T-helper 2 cell treated with Interferon-gamma antibody and Interleukin-4, amounts not matched to agents 100 ng/mL and 5 ng/mL, for 36 hours (primary cell): ENCODE results near the gene TRIO. TPM values are rescaled to one million over a fixed set of nuclear protein-coding genes. Genes with fewer than 3 reads are reported as not detected.

Experiments used
- intact Hi-C: fragments of 100-400 bp; cut with micrococcal nuclease; formaldehyde crosslinking; loops from one replicate; pipeline ENCODE4 v1.15.1; 2023
- total RNA-seq: library from RNA; stranded (reverse); gene quantifications from 2 replicates; pipeline ENCODE4 v1.2.3, GENCODE V29; 2022

Gene TRIO
- total RNA-seq, 1 donor from 2014 or later = 17.2 TPM

- intact Hi-C loops = no loop called here
These were observed 198.6 kb downstream of the TRIO start for GRCh38 chr5:14341571-14342230.

- intact Hi-C loops = no loop called here
These were observed 199.2 kb downstream of the TRIO start for GRCh38 chr5:14342306-14342705.

GRCh38 chr5:14343376-14343775 is 200.2 kb downstream of the TRIO start:
- intact Hi-C loops = no loop called here

- intact Hi-C loops = no loop called here
These were observed 204.4 kb downstream of the TRIO start for GRCh38 chr5:14347522-14347921.

- intact Hi-C loops = no loop called here
These were observed 205.0 kb downstream of the TRIO start for GRCh38 chr5:14348142-14348541.

GRCh38 chr5:14349029-14349428 is 205.9 kb downstream of the TRIO start:
- intact Hi-C loops = no loop called here

GRCh38 chr5:14351086-14351661 is 208.0 kb downstream of the TRIO start:
- intact Hi-C loops = loop anchor here (5.0 kb wide), 1 partner anchor 651 kb away; no protein-coding TSS in a partner anchor

- intact Hi-C loops = loop anchor here (1.0 to 5.0 kb wide), 3 partner anchors 47 to 650 kb away; no protein-coding TSS in a partner anchor
These were observed 208.9 kb downstream of the TRIO start for GRCh38 chr5:14351845-14352712.

- intact Hi-C loops = loop anchor here (5.0 kb wide), 1 partner anchor 648 kb away; no protein-coding TSS in a partner anchor
These were observed 210.8 kb downstream of the TRIO start for GRCh38 chr5:14353726-14354474.

GRCh38 chr5:14355391-14355790 is 212.2 kb downstream of the TRIO start:
- intact Hi-C loops = no loop called here

- intact Hi-C loops = no loop called here
These were observed 213.2 kb downstream of the TRIO start for GRCh38 chr5:14356305-14356704.

GRCh38 chr5:14357441-14357840 is 214.3 kb downstream of the TRIO start:
- intact Hi-C loops = no loop called here

GRCh38 chr5:14357851-14358250 is 214.7 kb downstream of the TRIO start:
- intact Hi-C loops = no loop called here

GRCh38 chr5:14358536-14358935 is 215.4 kb downstream of the TRIO start:
- intact Hi-C loops = no loop called here

- intact Hi-C loops = loop anchor here (5.0 to 10.0 kb wide), 2 partner anchors 215 to 653 kb away; partner anchors contain the start of gene TRIO
These were observed 216.2 kb downstream of the TRIO start for GRCh38 chr5:14359069-14360043.

GRCh38 chr5:14362491-14362890 is 219.3 kb downstream of the TRIO start:
- intact Hi-C loops = loop anchor here (5.0 to 10.0 kb wide), 2 partner anchors 218 to 650 kb away; partner anchors contain the start of gene TRIO

- intact Hi-C loops = loop anchor here (1.0 to 10.0 kb wide), 3 partner anchors 219 to 648 kb away; partner anchors contain the start of gene TRIO
These were observed 221.0 kb downstream of the TRIO start for GRCh38 chr5:14364096-14364495.

GRCh38 chr5:14364576-14365472 is 221.7 kb downstream of the TRIO start:
- intact Hi-C loops = loop anchor here (1.0 to 10.0 kb wide), 6 partner anchors 47 to 647 kb away; partner anchors contain the start of genes OTULIN and TRIO
